GM12878 (cell line): Measurements from ENCODE around the gene DGKB. TPM values are rescaled to one million over a fixed set of nuclear protein-coding genes. Genes with fewer than 3 reads are reported as not detected.

Source experiments
- ATAC-seq: fragments of 200-7000 bp; cut with Tn5 transposase; 3 replicates; pipeline ENCODE4 v1.9.1; 2020; ENCODE audit warnings: mild to moderate bottlenecking, moderate library complexity
- BruUV-seq: library from RNA; stranded (reverse); fragments of 400-500 nt; replicated peaks from 2 replicates; lab custom pipeline; 2021; lab: Mats Ljungman, UMichigan
- CTCF ChIA-PET: fragments of 300-600 bp; sonication (Branson Sonifier 250); formaldehyde crosslinking; extraction: SDS; loops from one replicate; lab custom pipeline; 2021; ENCODE audit warnings: inconsistent platforms; lab: Yijun Ruan, JAX
- POLR2A ChIA-PET: fragments of 350-600 bp; formaldehyde crosslinking; extraction: SDS; loops from one replicate; lab custom pipeline; 2021; ENCODE audit warnings: inconsistent platforms; lab: Charles Lee
- RAD21 ChIA-PET: fragments of 300-600 bp; sonication (Branson Sonifier 250); formaldehyde crosslinking; loops from one replicate; lab custom pipeline; 2023; ENCODE audit warnings: antibody characterized with exemption; ENCODE audit not compliant: unreplicated experiment; lab: Charles Lee
- SMC1A ChIA-PET: fragments of 300-600 bp; sonication (Branson Sonifier 250); formaldehyde crosslinking; loops from one replicate; lab custom pipeline; 2023; ENCODE audit not compliant: unreplicated experiment, uncharacterized antibody; lab: Charles Lee
- DNase-seq: peaks from one replicate; pipeline ENCODE4 v3.0.0-alpha.2; 2011; ENCODE audit warnings: low read depth, low spot score
- FAIRE-seq: peaks from 3 replicates; lab custom pipeline; 2011; peaks lifted over from hg19 to GRCh38; lab: Jason Lieb, UNC
- H2AFZ ChIP-seq: 2 replicates; pipeline ENCODE4 v1.6.0; 2011; ENCODE audit warnings: low read depth, low read length, control low read depth; ENCODE audit not compliant: control insufficient read depth
- H3K27ac ChIP-seq: 2 replicates; pipeline ENCODE4 v1.5.1; 2011; ENCODE audit warnings: control low read depth; ENCODE audit not compliant: control insufficient read depth, insufficient read depth
- H3K27me3 ChIP-seq, 2 experiments: replicated peaks in 1 of 2; 2 replicates each; pipeline versions ENCODE4 v1.6.0 to v1.6.1; 2011; ENCODE audit warnings: low read length in 1 of 2; ENCODE audit not compliant: control insufficient read depth in 2 of 2, insufficient read depth in 2 of 2
- H3K36me3 ChIP-seq, 2 experiments: 2 replicates each; pipeline ENCODE4 v1.5.1; 2011; ENCODE audit warnings: low read length in 1 of 2; ENCODE audit not compliant: control insufficient read depth in 2 of 2, insufficient read depth in 2 of 2
- H3K4me1 ChIP-seq: 2 replicates; pipeline ENCODE4 v1.6.1; 2011; ENCODE audit warnings: mild to moderate bottlenecking, low read length, moderate library complexity, mixed read lengths; ENCODE audit not compliant: control insufficient read depth, insufficient read depth
- H3K4me2 ChIP-seq: 2 replicates; pipeline ENCODE4 v1.6.0; 2011; ENCODE audit warnings: control low read depth; ENCODE audit not compliant: control insufficient read depth, insufficient read depth
- H3K4me3 ChIP-seq: fragments of 200-600 bp; sonication (generic); 2 replicates; pipeline ENCODE4 v1.5.1; 2016
- H3K79me2 ChIP-seq: 2 replicates; pipeline ENCODE4 v1.6.0; 2011; ENCODE audit warnings: low read length; ENCODE audit not compliant: control insufficient read depth, insufficient read depth
- H3K9ac ChIP-seq: 2 replicates; pipeline ENCODE4 v1.8.0; 2011; ENCODE audit warnings: low read length, control low read depth, mixed read lengths; ENCODE audit not compliant: control insufficient read depth, insufficient read depth
- H3K9me3 ChIP-seq: replicated peaks from 3 replicates; pipeline ENCODE4 v1.5.1; 2011; ENCODE audit warnings: mild to moderate bottlenecking, low read length; ENCODE audit not compliant: control insufficient read depth, insufficient read depth
- H4K20me1 ChIP-seq: 2 replicates; pipeline ENCODE4 v1.6.0; 2011; ENCODE audit not compliant: control insufficient read depth, insufficient read depth
- MTA3 ChIP-seq: IDR thresholded peaks from 2 replicates; pipeline ENCODE4 v1.6.1; 2012; ENCODE audit warnings: low read length, inconsistent platforms, borderline replicate concordance
- MYB ChIP-seq: fragments of 150-350 bp; IDR thresholded peaks from 2 replicates; pipeline ENCODE4 v1.6.1; 2014; ENCODE audit warnings: mild to moderate bottlenecking, low read depth, low read length, borderline replicate concordance
- PAX8 ChIP-seq: fragments of 450-650 bp; IDR thresholded peaks from 2 replicates; pipeline ENCODE4 v1.6.1; 2017; ENCODE audit warnings: mild to moderate bottlenecking, moderate library complexity
- WGBS: methylation state at CpG from one replicate; pipeline ENCODE4 v1.1.6; 2016; ENCODE audit warnings: low lambda C conversion rate; ENCODE audit not compliant: insufficient replicate concordance, insufficient coverage; ENCODE audit errors: missing lambda C conversion rate; 5-methylcytosine and 5-hydroxymethylcytosine counted together
- in situ Hi-C: fragments of 300-500 bp; cut with MboI; formaldehyde crosslinking; loops from 9 replicates; pipeline ENCODE4 v1.14.3; 2018; ENCODE audit warnings: mixed read lengths
- intact Hi-C: fragments of 100-400 bp; cut with micrococcal nuclease; formaldehyde crosslinking; loops from one replicate; pipeline ENCODE4 v1.14.2; 2022; ENCODE audit not compliant: unreplicated experiment
- polyA plus RNA-seq, 11 experiments: library from polyadenylated mRNA; depleted of rRNA in 4 of 11; unstranded in 6 of 11; stranded (reverse) in 5 of 11; fragments of >200 nt; fragmentation: Nextera tagmentation in 4 of 11; fragmentation: Illumina TruSeq in 1 of 11; extraction: Ambion mirVana in 4 of 11; extraction: Trizol in 1 of 11; gene quantifications; 1 replicate in 1 of 11; 2 replicates in 10 of 11; pipeline versions ENCODE4 v1.2.1 to v1.2.3, GENCODE V29; 2011 to 2016; ENCODE audit warnings: inconsistent platforms in 2 of 11, missing spikeins in 2 of 11, low read depth in 1 of 11
- total RNA-seq, 4 experiments: library from RNA; depleted of rRNA in 3 of 4; stranded (reverse); fragments of >200 nt in 3 of 4; fragmentation: Illumina TruSeq in 1 of 4; extraction: Trizol in 1 of 4; gene quantifications; 2 replicates each; pipeline versions ENCODE4 v1.2.1 to v1.2.3, GENCODE V29; 2013 to 2021
- TF ChIP-seq, protein P1 (sequence below): IDR thresholded peaks from 2 replicates; pipeline ENCODE4 v1.6.1; 2011; ENCODE audit warnings: low read depth, low read length, improper control_type of control experiment, borderline replicate concordance

DGKB gene
- total and polyA plus RNA-seq, 10 of the 15 experiments (the other 5 are each of a cell fraction or from before 2014, with no cell fraction given): 0.02 to 0.10 (median 0.04) TPM; not detected in 6

DNA sequence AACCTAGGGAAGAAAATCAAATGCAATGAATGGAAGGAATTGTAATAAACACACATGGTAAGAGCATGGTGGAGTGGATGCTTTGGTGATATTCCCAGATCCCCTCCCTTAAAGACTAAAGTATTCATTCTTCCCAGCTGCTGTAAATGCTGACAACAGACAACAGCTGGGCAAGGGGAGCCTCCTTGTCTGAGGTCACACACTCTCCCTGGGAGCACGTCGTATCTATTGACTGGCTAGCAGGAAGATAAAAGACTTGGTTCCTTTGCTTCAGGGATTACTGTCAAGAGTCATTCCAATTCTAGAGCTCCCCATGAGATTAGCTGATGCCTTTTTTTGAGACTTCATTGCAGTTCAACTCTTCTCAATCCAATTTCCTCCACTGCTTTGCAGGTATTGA, 469.6 kb downstream of the DGKB start:
- no peak for TF ChIP-seq PAX8
- ATAC-seq (no peak), DNase-seq (no peak), FAIRE-seq (no peak)
- no peaks in the 10 kb centered on the region for H4K20me1 ChIP-seq
- H3K36me3 ChIP-seq: no peaks in the 10 kb centered on the region
- SMC1A ChIA-PET: interaction anchor here (0.6 kb wide), 2 partner anchors 13 to 787 kb away, joined by 3 read pairs; no protein-coding TSS in a partner anchor
- H2AFZ ChIP-seq: no peak overlapping the region
- no peak overlapping the region for H3K4me2 ChIP-seq
- no peak overlapping the region for H3K27ac ChIP-seq
- RAD21 ChIA-PET: no interaction called here
- H3K9ac ChIP-seq: no peak overlapping the region
- BruUV-seq: no TSS peak
- in situ Hi-C loops (no loop called here), intact Hi-C loops (no loop called here)
- no peaks in the 10 kb centered on the region for H3K79me2 ChIP-seq
- POLR2A ChIA-PET: no interaction called here
- H3K4me3 ChIP-seq: no peak overlapping the region
- H3K27me3 ChIP-seq: no peaks in the 10 kb centered on the region
- no peaks in the 10 kb centered on the region for H3K9me3 ChIP-seq
- 10% methylated on average over 2 of the region's 2 CpGs for WGBS
- H3K4me1 ChIP-seq: no peaks in the 10 kb centered on the region
- CTCF ChIA-PET: no interaction called here

DNA sequence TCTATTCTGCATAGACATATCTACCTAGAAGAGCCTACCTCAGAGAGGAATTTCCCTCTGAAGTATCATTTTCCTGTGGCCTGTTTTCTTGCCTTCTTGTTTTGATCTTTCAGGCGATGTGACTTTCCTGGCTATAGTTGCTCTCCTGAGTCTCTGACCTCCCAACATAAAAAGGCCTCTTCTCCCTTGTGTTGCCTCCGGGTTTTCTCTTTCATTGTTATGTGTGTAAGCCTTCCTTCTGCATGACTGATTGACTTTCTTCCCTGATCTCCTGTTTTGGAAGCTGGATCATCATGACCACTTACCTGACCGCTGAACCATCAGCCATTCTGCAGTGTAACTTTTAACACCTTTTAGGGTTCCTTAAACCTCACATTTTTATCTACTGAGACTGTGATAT, 471.6 kb downstream of the DGKB start:
- SMC1A ChIA-PET: interaction anchor here (0.7 to 1.5 kb wide), 2 partner anchors 12 to 16 kb away, joined by 3 to 4 read pairs; no protein-coding TSS in a partner anchor
- no peaks in the 10 kb centered on the region for H3K79me2 ChIP-seq
- no peaks in the 10 kb centered on the region for H3K36me3 ChIP-seq
- POLR2A ChIA-PET: no interaction called here
- RAD21 ChIA-PET: no interaction called here
- no peak overlapping the region for H3K27ac ChIP-seq
- BruUV-seq: no TSS peak
- TF ChIP-seq MTA3: no peak
- TF ChIP-seq, protein P1, sequence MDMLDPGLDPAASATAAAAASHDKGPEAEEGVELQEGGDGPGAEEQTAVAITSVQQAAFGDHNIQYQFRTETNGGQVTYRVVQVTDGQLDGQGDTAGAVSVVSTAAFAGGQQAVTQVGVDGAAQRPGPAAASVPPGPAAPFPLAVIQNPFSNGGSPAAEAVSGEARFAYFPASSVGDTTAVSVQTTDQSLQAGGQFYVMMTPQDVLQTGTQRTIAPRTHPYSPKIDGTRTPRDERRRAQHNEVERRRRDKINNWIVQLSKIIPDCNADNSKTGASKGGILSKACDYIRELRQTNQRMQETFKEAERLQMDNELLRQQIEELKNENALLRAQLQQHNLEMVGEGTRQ: no peak
- no peak for TF ChIP-seq MYB
- no peak overlapping the region for H3K9ac ChIP-seq
- no peaks in the 10 kb centered on the region for H3K4me1 ChIP-seq
- in situ Hi-C loops: no loop called here
- H3K4me3 ChIP-seq: no peak overlapping the region
- H3K4me2 ChIP-seq: no peak overlapping the region
- no peaks in the 10 kb centered on the region for H4K20me1 ChIP-seq
- DNase-seq: no peak
- no peak for ATAC-seq
- H3K9me3 ChIP-seq: no peaks in the 10 kb centered on the region
- CTCF ChIA-PET: interaction anchor here (0.7 to 0.9 kb wide), 2 partner anchors 12 to 17 kb away, joined by 3 read pairs; no protein-coding TSS in a partner anchor
- H3K27me3 ChIP-seq: no peaks in the 10 kb centered on the region
- no peak for FAIRE-seq
- intact Hi-C loops: no loop called here
- H2AFZ ChIP-seq: no peak overlapping the region
- WGBS: 23% methylated on average over 3 of the region's 3 CpGs
